Right ventricle myocardium superior (tissue), 1 donor: ENCODE measurements around the gene MAPRE3. TPM values are rescaled to one million over a fixed set of nuclear protein-coding genes. Genes with fewer than 3 reads are reported as not detected.

Experiments used
- ATAC-seq: fragments of 200-7000 bp; cut with Tn5 transposase; one replicate; pipeline ENCODE4 v1.9.1; 2020; ENCODE audit warnings: mild to moderate bottlenecking; ENCODE audit not compliant: poor library complexity
- DNase-seq: peaks from one replicate; pipeline ENCODE4 v3.0.0-alpha.2; 2020
- intact Hi-C: fragments of 100-400 bp; cut with DNase I; formaldehyde crosslinking; loops from one replicate; pipeline ENCODE4 v1.11.2; 2022
- total RNA-seq: library from RNA; stranded (reverse); fragmentation: NEBNext Ultra II Directional; extraction: Animal tissue kit (Norgen Biotek cat#: 25700); gene quantifications from one replicate; pipeline ENCODE4 v1.2.1, GENCODE V29; 2021
- donor health status: DM: no; HTN: yes; CAD: no; lungs with severe emphysema.

MAPRE3 gene
- total RNA-seq, 1 donor from 2014 or later, result 57.9 TPM

- no peak for DNase-seq
- ATAC-seq, result no peak
- intact Hi-C loops, result no loop called here
Observed at GRCh38 chr2:27024812-27025211, 54.4 kb downstream of the MAPRE3 start.

GRCh38 chr2:27025281-27025800, 54.9 kb downstream of the MAPRE3 start:
- intact Hi-C loops, result no loop called here
- DNase-seq (no peak), ATAC-seq (no peak)

GRCh38 chr2:27025861-27026851, 55.7 kb downstream of the MAPRE3 start:
- no peak for ATAC-seq
- intact Hi-C loops, result no loop called here
- no peak for DNase-seq

- DNase-seq (no peak), ATAC-seq (no peak)
- intact Hi-C loops, result no loop called here
Observed at GRCh38 chr2:27027211-27027651, 56.8 kb downstream of the MAPRE3 start.

GRCh38 chr2:27029051-27029450, 58.6 kb downstream of the MAPRE3 start:
- ATAC-seq, result no peak
- intact Hi-C loops, result no loop called here
- no peak for DNase-seq

GRCh38 chr2:27032495-27033252, 62.2 kb downstream of the MAPRE3 start, which contains the start of gene TMEM214:
Gene TMEM214, plus strand, starts transcription at chr2:27032965. Its CDS starts 51 bp downstream, at chr2:27033016.
- ATAC-seq (peak; percentile 100), DNase-seq (peak; percentile 95)
- intact Hi-C loops, result loop anchor here (10.0 kb wide), 1 partner anchor 52 kb away; the partner anchor contains the start of gene KHK

GRCh38 chr2:27033253-27033852, 62.9 kb downstream of the MAPRE3 start:
- intact Hi-C loops, result loop anchor here (10.0 kb wide), 1 partner anchor 51 kb away; the partner anchor contains the start of gene KHK
- no peak for ATAC-seq
- DNase-seq, result no peak

- no peak for DNase-seq
- intact Hi-C loops, result loop anchor here (10.0 kb wide), 1 partner anchor 47 kb away; the partner anchor contains the start of gene KHK
- ATAC-seq, result no peak
Observed at GRCh38 chr2:27038012-27038411, 67.6 kb downstream of the MAPRE3 start.

- intact Hi-C loops, result loop anchor here (10.0 kb wide), 1 partner anchor 46 kb away; the partner anchor contains the start of gene KHK
- ATAC-seq (no peak), DNase-seq (no peak)
Observed at GRCh38 chr2:27038631-27039339, 68.3 kb downstream of the MAPRE3 start.

- ATAC-seq, result no peak
- DNase-seq, result no peak
- intact Hi-C loops, result loop anchor here (10.0 kb wide), 1 partner anchor 45 kb away; the partner anchor contains the start of gene KHK
Observed at GRCh38 chr2:27039426-27039825, 69.0 kb downstream of the MAPRE3 start.

- ATAC-seq, result no peak
- DNase-seq, result no peak
- intact Hi-C loops, result loop anchor here (10.0 kb wide), 1 partner anchor 45 kb away; the partner anchor contains the start of gene KHK
Observed at GRCh38 chr2:27039871-27040270, 69.4 kb downstream of the MAPRE3 start.

GRCh38 chr2:27040282-27040681, 69.8 kb downstream of the MAPRE3 start:
- no peak for DNase-seq
- intact Hi-C loops, result no loop called here
- no peak for ATAC-seq

GRCh38 chr2:27041752-27042151, 71.3 kb downstream of the MAPRE3 start:
- ATAC-seq (no peak), DNase-seq (no peak)
- intact Hi-C loops, result no loop called here

GRCh38 chr2:27042159-27042661, 71.8 kb downstream of the MAPRE3 start:
- ATAC-seq (no peak), DNase-seq (no peak)
- intact Hi-C loops, result no loop called here

GRCh38 chr2:27042985-27043634, 72.7 kb downstream of the MAPRE3 start:
- DNase-seq (no peak), ATAC-seq (no peak)
- intact Hi-C loops, result no loop called here

GRCh38 chr2:27049422-27050280, 79.2 kb downstream of the MAPRE3 start:
- peak; percentile 68 for DNase-seq
- intact Hi-C loops, result no loop called here
- peak; percentile 31 for ATAC-seq
